ENCODE measurements around the gene ZC3H4. TPM values are rescaled to one million over a fixed set of nuclear protein-coding genes. Genes with fewer than 3 reads are reported as not detected.

Gene ZC3H4
- total and polyA plus RNA-seq, 9 of the 15 experiments (the other 6 are each of a cell fraction or from before 2014, with no cell fraction given): 2.2 to 75.6 (median 18.3) TPM

DNA sequence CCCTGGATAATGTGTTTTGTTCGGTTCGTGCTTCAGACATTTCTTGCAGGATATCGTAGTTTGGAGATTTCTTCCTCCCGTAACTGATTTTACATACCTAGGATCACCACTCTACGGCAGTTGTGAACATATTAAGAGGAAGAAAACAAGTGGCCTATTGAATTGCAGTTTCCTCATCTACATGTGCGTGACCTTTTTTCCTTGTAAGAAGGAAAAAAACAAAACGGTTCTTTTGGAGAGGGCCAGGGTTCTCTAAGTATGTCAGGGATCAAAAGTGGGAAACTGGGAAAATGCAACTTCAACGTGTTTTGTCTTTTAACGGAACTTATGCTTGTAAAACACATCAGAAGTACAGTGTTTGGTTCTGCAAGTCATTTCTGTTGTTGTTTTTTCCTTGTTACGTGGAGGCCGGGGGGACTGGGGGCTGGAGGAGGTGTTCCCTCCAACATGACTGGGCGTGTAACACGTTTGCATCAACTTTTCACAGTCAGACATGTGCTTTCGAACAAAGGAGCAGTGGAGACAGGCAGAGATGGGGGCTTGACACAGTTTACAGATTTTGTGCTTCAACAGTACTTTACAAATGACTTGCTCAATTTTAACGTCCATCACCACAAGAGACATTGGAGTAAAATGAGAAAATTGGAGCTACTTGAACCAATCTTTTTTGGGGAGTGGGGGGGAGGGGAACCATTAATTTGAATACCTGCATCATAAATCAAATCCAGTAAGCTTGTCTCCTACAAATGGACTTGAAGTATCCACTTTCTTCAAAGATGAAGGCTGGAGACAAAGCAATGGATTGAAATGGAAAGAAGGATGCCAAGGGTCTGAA, 3.8 kb downstream of the ZC3H4 start (continued):
- TF ChIP-seq, protein P1, sequence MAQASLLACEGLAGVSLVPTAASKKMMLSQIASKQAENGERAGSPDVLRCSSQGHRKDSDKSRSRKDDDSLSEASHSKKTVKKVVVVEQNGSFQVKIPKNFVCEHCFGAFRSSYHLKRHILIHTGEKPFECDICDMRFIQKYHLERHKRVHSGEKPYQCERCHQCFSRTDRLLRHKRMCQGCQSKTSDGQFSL (CRISPR knock-in tag; IDR thresholded peaks at IDR 0.05): peak; percentile 81
- TF ChIP-seq, protein P1 (tag; IDR thresholded peaks at IDR 0.05): peak; percentile 53; a peak in 3 of 4 replicates
- TF ChIP-seq, protein P2, sequence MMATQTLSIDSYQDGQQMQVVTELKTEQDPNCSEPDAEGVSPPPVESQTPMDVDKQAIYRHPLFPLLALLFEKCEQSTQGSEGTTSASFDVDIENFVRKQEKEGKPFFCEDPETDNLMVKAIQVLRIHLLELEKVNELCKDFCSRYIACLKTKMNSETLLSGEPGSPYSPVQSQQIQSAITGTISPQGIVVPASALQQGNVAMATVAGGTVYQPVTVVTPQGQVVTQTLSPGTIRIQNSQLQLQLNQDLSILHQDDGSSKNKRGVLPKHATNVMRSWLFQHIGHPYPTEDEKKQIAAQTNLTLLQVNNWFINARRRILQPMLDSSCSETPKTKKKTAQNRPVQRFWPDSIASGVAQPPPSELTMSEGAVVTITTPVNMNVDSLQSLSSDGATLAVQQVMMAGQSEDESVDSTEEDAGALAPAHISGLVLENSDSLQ (IDR thresholded peaks at IDR 0.05): peak; percentile 91
- TF ChIP-seq CHD4 (IDR thresholded peaks at IDR 0.05; ENCODE audit: insufficient read depth, insufficient replicate concordance, low read depth, low read length, poor library complexity, severe bottlenecking) (no peak), BDP1 (IDR thresholded peaks at IDR 0.05; ENCODE audit: insufficient read depth, insufficient read length) (no peak), ZNF561 (CRISPR knock-in tag; conservative IDR thresholded peaks at IDR 0.05) (no peak), HDAC8 (tag; IDR thresholded peaks at IDR 0.05) (no peak), PHTF2 (CRISPR knock-in tag; IDR thresholded peaks at IDR 0.05) (no peak), STAT5B (CRISPR knock-in tag; IDR thresholded peaks at IDR 0.05) (no peak), NR2F6 (CRISPR knock-in tag; IDR thresholded peaks at IDR 0.05) (no peak), MTF1 (CRISPR knock-in tag; IDR thresholded peaks at IDR 0.05; ENCODE audit: borderline replicate concordance) (no peak), CBX3 (IDR thresholded peaks at IDR 0.05; ENCODE audit: borderline replicate concordance in 1 of 2, low read length in 2 of 2) (no peak; a peak in 1 of 3 replicates)
- TF ChIP-seq, protein P3, sequence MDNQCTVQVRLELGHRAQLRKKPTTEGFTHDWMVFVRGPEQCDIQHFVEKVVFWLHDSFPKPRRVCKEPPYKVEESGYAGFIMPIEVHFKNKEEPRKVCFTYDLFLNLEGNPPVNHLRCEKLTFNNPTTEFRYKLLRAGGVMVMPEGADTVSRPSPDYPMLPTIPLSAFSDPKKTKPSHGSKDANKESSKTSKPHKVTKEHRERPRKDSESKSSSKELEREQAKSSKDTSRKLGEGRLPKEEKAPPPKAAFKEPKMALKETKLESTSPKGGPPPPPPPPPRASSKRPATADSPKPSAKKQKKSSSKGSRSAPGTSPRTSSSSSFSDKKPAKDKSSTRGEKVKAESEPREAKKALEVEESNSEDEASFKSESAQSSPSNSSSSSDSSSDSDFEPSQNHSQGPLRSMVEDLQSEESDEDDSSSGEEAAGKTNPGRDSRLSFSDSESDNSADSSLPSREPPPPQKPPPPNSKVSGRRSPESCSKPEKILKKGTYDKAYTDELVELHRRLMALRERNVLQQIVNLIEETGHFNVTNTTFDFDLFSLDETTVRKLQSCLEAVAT (IDR thresholded peaks at IDR 0.05): peak; percentile 65 to 88
- TF ChIP-seq, protein P4, sequence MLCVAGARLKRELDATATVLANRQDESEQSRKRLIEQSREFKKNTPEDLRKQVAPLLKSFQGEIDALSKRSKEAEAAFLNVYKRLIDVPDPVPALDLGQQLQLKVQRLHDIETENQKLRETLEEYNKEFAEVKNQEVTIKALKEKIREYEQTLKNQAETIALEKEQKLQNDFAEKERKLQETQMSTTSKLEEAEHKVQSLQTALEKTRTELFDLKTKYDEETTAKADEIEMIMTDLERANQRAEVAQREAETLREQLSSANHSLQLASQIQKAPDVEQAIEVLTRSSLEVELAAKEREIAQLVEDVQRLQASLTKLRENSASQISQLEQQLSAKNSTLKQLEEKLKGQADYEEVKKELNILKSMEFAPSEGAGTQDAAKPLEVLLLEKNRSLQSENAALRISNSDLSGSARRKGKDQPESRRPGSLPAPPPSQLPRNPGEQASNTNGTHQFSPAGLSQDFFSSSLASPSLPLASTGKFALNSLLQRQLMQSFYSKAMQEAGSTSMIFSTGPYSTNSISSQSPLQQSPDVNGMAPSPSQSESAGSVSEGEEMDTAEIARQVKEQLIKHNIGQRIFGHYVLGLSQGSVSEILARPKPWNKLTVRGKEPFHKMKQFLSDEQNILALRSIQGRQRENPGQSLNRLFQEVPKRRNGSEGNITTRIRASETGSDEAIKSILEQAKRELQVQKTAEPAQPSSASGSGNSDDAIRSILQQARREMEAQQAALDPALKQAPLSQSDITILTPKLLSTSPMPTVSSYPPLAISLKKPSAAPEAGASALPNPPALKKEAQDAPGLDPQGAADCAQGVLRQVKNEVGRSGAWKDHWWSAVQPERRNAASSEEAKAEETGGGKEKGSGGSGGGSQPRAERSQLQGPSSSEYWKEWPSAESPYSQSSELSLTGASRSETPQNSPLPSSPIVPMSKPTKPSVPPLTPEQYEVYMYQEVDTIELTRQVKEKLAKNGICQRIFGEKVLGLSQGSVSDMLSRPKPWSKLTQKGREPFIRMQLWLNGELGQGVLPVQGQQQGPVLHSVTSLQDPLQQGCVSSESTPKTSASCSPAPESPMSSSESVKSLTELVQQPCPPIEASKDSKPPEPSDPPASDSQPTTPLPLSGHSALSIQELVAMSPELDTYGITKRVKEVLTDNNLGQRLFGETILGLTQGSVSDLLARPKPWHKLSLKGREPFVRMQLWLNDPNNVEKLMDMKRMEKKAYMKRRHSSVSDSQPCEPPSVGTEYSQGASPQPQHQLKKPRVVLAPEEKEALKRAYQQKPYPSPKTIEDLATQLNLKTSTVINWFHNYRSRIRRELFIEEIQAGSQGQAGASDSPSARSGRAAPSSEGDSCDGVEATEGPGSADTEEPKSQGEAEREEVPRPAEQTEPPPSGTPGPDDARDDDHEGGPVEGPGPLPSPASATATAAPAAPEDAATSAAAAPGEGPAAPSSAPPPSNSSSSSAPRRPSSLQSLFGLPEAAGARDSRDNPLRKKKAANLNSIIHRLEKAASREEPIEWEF (CRISPR knock-in tag; IDR thresholded peaks at IDR 0.05): no peak
- TF ChIP-seq, protein P5, sequence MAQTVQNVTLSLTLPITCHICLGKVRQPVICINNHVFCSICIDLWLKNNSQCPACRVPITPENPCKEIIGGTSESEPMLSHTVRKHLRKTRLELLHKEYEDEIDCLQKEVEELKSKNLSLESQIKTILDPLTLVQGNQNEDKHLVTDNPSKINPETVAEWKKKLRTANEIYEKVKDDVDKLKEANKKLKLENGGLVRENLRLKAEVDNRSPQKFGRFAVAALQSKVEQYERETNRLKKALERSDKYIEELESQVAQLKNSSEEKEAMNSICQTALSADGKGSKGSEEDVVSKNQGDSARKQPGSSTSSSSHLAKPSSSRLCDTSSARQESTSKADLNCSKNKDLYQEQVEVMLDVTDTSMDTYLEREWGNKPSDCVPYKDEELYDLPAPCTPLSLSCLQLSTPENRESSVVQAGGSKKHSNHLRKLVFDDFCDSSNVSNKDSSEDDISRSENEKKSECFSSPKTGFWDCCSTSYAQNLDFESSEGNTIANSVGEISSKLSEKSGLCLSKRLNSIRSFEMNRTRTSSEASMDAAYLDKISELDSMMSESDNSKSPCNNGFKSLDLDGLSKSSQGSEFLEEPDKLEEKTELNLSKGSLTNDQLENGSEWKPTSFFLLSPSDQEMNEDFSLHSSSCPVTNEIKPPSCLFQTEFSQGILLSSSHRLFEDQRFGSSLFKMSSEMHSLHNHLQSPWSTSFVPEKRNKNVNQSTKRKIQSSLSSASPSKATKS (CRISPR knock-in tag; IDR thresholded peaks at IDR 0.05): no peak
